HFFc6 (cell line): ENCODE results near the gene TNNI3. TPM values are rescaled to one million over a fixed set of nuclear protein-coding genes. Genes with fewer than 3 reads are reported as not detected.

ENCODE experiments used
- DNase-seq: peaks from one replicate; pipeline ENCODE4 v3.0.0-alpha.2; 2018
- H3K27ac Mint-ChIP-seq: 2 replicates; pipeline ENCODE4 v1.8.0; 2020; ENCODE audit warnings: mild to moderate bottlenecking, mixed read lengths
- H3K27me3 Mint-ChIP-seq: 2 replicates; pipeline ENCODE4 v1.8.0; 2021; ENCODE audit warnings: mild to moderate bottlenecking, moderate library complexity, mixed read lengths; ENCODE audit not compliant: insufficient read depth
- H3K36me3 Mint-ChIP-seq: 2 replicates; pipeline ENCODE4 v1.8.0; 2021; ENCODE audit warnings: low read depth, mixed read lengths
- H3K4me1 Mint-ChIP-seq: 2 replicates; pipeline ENCODE4 v1.8.0; 2020; ENCODE audit warnings: low read depth, mixed read lengths
- H3K4me3 Mint-ChIP-seq: 2 replicates; pipeline ENCODE4 v1.8.0; 2020; ENCODE audit warnings: mild to moderate bottlenecking, moderate library complexity, mixed read lengths
- H3K9me3 Mint-ChIP-seq: 2 replicates; pipeline ENCODE4 v1.8.0; 2020; ENCODE audit warnings: mild to moderate bottlenecking, mixed read lengths
- CTCF ChIP-seq: fragments of 200-600 bp; sonication (generic); IDR thresholded peaks from 2 replicates; pipeline ENCODE4 v1.5.0; 2021; ENCODE audit warnings: antibody characterized with exemption, mild to moderate bottlenecking
- total RNA-seq, 6 experiments: library from RNA; stranded (reverse); fragmentation: NEBNext Ultra II Directional; extraction: Animal tissue kit (Norgen Biotek cat#: 25700); gene quantifications; 2 replicates in 1 of 6; 3 replicates in 5 of 6; pipeline ENCODE4 v1.2.3, GENCODE V29; 2021

The TNNI3 gene
- total RNA-seq, 6 experiments from 2014 or later: not detected

GRCh38 chr19:55197528-55197927, 40.0 kb upstream of the TNNI3 start:
- no peak for DNase-seq
- Mint-ChIP-seq H3K36me3 (no peaks in the 10 kb centered on the region), H3K9me3 (no peaks in the 10 kb centered on the region), H3K4me3 (no peak overlapping the region), H3K27ac (no peak overlapping the region), H3K4me1 (no peaks in the 10 kb centered on the region), H3K27me3 (no peaks in the 10 kb centered on the region; the same call in 1 of the 2 replicates)
- no peak for TF ChIP-seq CTCF

- Mint-ChIP-seq H3K4me1 (no peaks in the 10 kb centered on the region), H3K4me3 (no peak overlapping the region), H3K27me3 (no peaks in the 10 kb centered on the region; the same call in 1 of the 2 replicates), H3K36me3 (no peaks in the 10 kb centered on the region), H3K27ac (no peak overlapping the region), H3K9me3 (no peaks in the 10 kb centered on the region)
- no peak for TF ChIP-seq CTCF
- peak; percentile 11 for DNase-seq
Observed at GRCh38 chr19:55196803-55197202, 39.3 kb upstream of the TNNI3 start.

GRCh38 chr19:55193481-55193880, 35.9 kb upstream of the TNNI3 start:
- peaks cover 5% of the 10 kb centered on the region; the same call in 1 of the 2 replicates for H3K27me3 Mint-ChIP-seq
- H3K36me3 Mint-ChIP-seq: no peaks in the 10 kb centered on the region
- no peak for TF ChIP-seq CTCF
- H3K27ac Mint-ChIP-seq: no peak overlapping the region
- H3K9me3 Mint-ChIP-seq: no peaks in the 10 kb centered on the region
- peaks cover 13% of the 10 kb centered on the region for H3K4me1 Mint-ChIP-seq
- H3K4me3 Mint-ChIP-seq: no peak overlapping the region
- no peak for DNase-seq

- peak; percentile 99 for DNase-seq
- H3K4me1 Mint-ChIP-seq: peaks cover 14% of the 10 kb centered on the region
- no peak for TF ChIP-seq CTCF
- peak overlapping the region; percentile 74 for H3K4me3 Mint-ChIP-seq
- no peaks in the 10 kb centered on the region for H3K9me3 Mint-ChIP-seq
- H3K27ac Mint-ChIP-seq: peak overlapping the region; percentile 100
- peaks cover 10% of the 10 kb centered on the region for H3K27me3 Mint-ChIP-seq
- H3K36me3 Mint-ChIP-seq: no peaks in the 10 kb centered on the region
Observed at GRCh38 chr19:55189403-55189835, 31.9 kb upstream of the TNNI3 start.

GRCh38 chr19:55188625-55189024, 31.1 kb upstream of the TNNI3 start:
- H3K9me3 Mint-ChIP-seq: no peaks in the 10 kb centered on the region
- peaks cover 12% of the 10 kb centered on the region for H3K27me3 Mint-ChIP-seq
- H3K4me3 Mint-ChIP-seq: no peak overlapping the region
- no peak for TF ChIP-seq CTCF
- no peak for DNase-seq
- peak overlapping the region; percentile 100 for H3K27ac Mint-ChIP-seq
- peaks cover 14% of the 10 kb centered on the region for H3K4me1 Mint-ChIP-seq
- no peaks in the 10 kb centered on the region for H3K36me3 Mint-ChIP-seq

GRCh38 chr19:55186080-55186479, 28.5 kb upstream of the TNNI3 start:
- H3K27me3 Mint-ChIP-seq: peaks cover 17% of the 10 kb centered on the region

More at GRCh38 chr19:55186080-55186479, 28.5 kb upstream of the TNNI3 start:
- no peak for TF ChIP-seq CTCF
- no peak overlapping the region for H3K27ac Mint-ChIP-seq
- H3K36me3 Mint-ChIP-seq: no peaks in the 10 kb centered on the region
- H3K4me3 Mint-ChIP-seq: no peak overlapping the region
- no peaks in the 10 kb centered on the region for H3K9me3 Mint-ChIP-seq
- peaks cover 14% of the 10 kb centered on the region for H3K4me1 Mint-ChIP-seq
- DNase-seq: no peak
